IMR-90 (cell line): ENCODE data around the gene SH3RF3.

Source experiments
- BHLHE40 ChIP-seq: fragments of 150-350 bp; IDR thresholded peaks from 2 replicates; pipeline ENCODE4 v1.6.1; 2016; ENCODE audit warnings: mild to moderate bottlenecking, low read depth, low read length
- POLR2A ChIP-seq: IDR thresholded peaks from 2 replicates; pipeline ENCODE4 v1.6.1; 2012; ENCODE audit warnings: mild to moderate bottlenecking, low read depth, low read length

GRCh38 chr2:109422071-109422757 lies 293.2 kb downstream of the SH3RF3 start:
- TF ChIP-seq BHLHE40 (no peak), POLR2A (no peak)
